Measurements from ENCODE around the gene ERMAP. TPM values are rescaled to one million over a fixed set of nuclear protein-coding genes. Genes with fewer than 3 reads are reported as not detected.

Gene ERMAP
- polyA plus RNA-seq, 1 donor = 8.2 TPM

DNA sequence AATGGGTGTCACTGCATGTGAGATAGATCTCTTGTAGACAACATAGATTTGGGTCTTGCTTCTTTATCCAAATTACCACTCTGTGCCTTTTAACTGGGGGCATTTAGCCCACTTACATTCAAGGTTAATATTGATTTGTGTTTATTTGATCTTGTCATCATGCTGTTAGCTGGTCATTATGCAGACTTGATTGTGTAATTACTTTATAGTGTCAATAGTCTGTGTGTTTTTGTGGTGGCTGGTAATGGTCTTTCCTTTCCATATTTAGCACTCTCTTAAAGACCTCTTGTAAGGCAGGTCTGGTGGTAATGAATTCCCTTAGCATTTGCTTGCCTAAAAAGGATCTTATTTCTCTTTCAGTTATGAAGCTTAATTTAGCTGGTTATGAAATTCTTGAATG is 59.1 kb downstream of the ERMAP start:
- DNase-seq = no peak

GRCh38 chr1:42877380-42877779 is 60.5 kb downstream of the ERMAP start:
- no peak for DNase-seq

- DNase-seq = no peak
Measured at GRCh38 chr1:42880384-42880783, 63.5 kb downstream of the ERMAP start.

- DNase-seq = no peak
Measured at GRCh38 chr1:42886046-42886739, 69.3 kb downstream of the ERMAP start.

DNA sequence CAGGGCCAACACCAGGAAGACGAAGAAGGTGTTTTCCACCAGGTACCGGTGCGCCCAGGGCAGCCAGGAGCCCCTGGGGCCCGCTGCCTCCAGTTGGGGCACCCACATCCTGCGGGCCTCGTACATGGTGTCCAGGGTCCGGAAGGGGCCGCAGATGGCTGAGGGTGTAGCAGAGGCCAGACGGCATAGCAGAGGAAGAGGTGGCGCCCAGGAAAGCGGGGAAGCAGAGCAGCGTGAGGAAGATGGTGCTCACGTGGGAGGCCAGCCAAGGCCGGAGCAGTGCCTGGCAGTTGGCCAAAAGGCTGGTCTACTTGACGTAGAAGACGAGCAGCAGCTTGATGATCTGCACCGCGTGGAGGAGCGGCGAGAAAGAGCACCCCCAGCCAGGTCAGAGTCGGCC is 69.9 kb downstream of the ERMAP start:
- no peak for DNase-seq

- no peak for DNase-seq
Measured at GRCh38 chr1:42887366-42887765, 70.4 kb downstream of the ERMAP start.

DNA sequence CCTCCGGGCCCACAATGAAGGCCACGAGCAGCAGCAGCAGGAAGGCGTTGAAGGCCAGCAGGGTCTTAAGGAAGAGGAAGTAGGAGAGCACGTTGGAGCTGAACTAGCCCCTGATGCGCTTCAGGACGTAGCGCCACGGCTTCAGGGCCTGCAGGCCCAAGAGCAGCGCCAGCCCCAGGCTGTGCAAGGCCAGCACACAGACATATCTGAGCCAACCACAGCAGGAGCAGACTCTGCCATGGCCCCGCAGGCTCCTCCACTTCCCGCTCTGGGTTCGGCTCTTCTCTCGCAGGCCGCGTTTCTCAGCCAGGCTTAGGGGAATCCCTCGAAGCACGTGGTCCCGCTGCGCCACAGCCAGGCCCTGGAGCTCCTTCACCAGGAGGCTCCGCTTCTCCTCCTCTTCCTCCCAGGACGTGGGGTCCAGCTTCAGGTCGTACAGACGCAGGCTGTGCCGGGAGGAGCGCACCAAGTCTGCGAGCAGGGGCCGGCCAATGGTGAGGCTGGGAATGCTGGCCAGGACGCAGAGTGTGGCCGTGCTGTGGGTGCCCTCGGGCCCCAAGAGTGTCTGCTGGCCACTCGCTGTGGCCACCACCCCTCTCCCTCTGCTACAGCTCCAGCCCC is 71.2 kb downstream of the ERMAP start:
- no peak for DNase-seq

DNA sequence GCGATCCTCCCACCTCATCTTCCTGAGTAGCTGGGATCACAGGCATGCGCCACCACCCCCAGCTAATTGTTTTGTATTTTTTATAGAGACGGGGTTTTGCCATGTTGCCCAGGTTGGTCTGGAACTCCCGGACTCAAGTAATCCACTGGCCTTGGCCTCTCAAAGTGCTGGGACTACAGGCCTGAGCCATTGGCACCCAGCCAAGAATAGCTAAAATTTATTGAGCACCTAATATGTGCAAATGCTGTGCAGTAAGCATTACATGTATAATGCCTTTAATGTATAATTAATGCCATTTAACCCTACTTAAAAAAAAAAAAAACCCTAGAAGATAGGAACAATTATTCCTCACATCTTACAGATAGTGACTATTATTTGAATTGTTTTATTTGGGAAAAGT is 72.3 kb downstream of the ERMAP start:
- DNase-seq = no peak

- no peak for DNase-seq
Measured at GRCh38 chr1:42891465-42892138, 74.7 kb downstream of the ERMAP start.

Other genes with a start within 250 kb of the ERMAP start
- 34.8 TPM for gene PPIH, start 158.7 kb upstream of the ERMAP start, polyA plus RNA-seq (ENCODE audit: insufficient read length)
- 1,149 TPM for gene YBX1, start 134.7 kb upstream of the ERMAP start, polyA plus RNA-seq (ENCODE audit: insufficient read length)
- gene CLDN19, start 76.9 kb upstream of the ERMAP start, polyA plus RNA-seq (ENCODE audit: insufficient read length) = 0.31 TPM
- gene P3H1, start 50.1 kb upstream of the ERMAP start, polyA plus RNA-seq (ENCODE audit: insufficient read length) = 55.1 TPM
- 10.1 TPM for gene C1orf50, start 49.9 kb upstream of the ERMAP start, polyA plus RNA-seq (ENCODE audit: insufficient read length)
- 0.79 TPM for gene TMEM269, start 32.1 kb upstream of the ERMAP start, polyA plus RNA-seq (ENCODE audit: insufficient read length)
- gene SVBP, start 275 bp downstream of the ERMAP start, polyA plus RNA-seq (ENCODE audit: insufficient read length) = 48.6 TPM
- 9.9 TPM for gene ZNF691, start 29.5 kb downstream of the ERMAP start, polyA plus RNA-seq (ENCODE audit: insufficient read length)
- 18.8 TPM for gene SLC2A1, start 141.7 kb downstream of the ERMAP start, polyA plus RNA-seq (ENCODE audit: insufficient read length)